GM12878 (cell line): ENCODE measurements around the gene VARS1. TPM values are rescaled to one million over a fixed set of nuclear protein-coding genes. Genes with fewer than 3 reads are reported as not detected.

ENCODE experiments used
- CHD2 ChIP-seq: IDR thresholded peaks from 2 replicates; pipeline ENCODE4 v1.6.1; 2011; ENCODE audit warnings: low read depth, low read length, improper control_type of control experiment, borderline replicate concordance
- DPF2 ChIP-seq: fragments of 450-650 bp; IDR thresholded peaks from 2 replicates; pipeline ENCODE4 v1.6.1; 2017; ENCODE audit warnings: mild to moderate bottlenecking
- EGR1 ChIP-seq, 2 experiments: IDR thresholded peaks; 1 replicate in 1 of 2; 2 replicates in 1 of 2; pipeline ENCODE4 v1.6.1; 2011 to 2012; ENCODE audit warnings: low read depth in 2 of 2, low read length in 2 of 2, borderline replicate concordance in 1 of 2, mild to moderate bottlenecking in 1 of 2, moderate library complexity in 1 of 2
- ETV6 ChIP-seq, 2 experiments: fragments of 450-650 bp in 1 of 2; IDR thresholded peaks in 1 of 2; conservative IDR thresholded peaks in 1 of 2; 2 replicates each; pipeline ENCODE4 v1.6.1; 2014; ENCODE audit warnings: antibody characterized with exemption in 1 of 2, borderline replicate concordance in 1 of 2, low read depth in 1 of 2, mild to moderate bottlenecking in 1 of 2, moderate library complexity in 1 of 2
- HDAC2 ChIP-seq: fragments of 200-600 bp; sonication (generic); IDR thresholded peaks from 2 replicates; pipeline ENCODE4 v1.6.1; 2017
- IKZF2 ChIP-seq, 2 experiments: fragments of 450-650 bp; IDR thresholded peaks; 2 replicates each; pipeline ENCODE4 v1.6.1; 2017; ENCODE audit warnings: mild to moderate bottlenecking in 2 of 2, moderate library complexity in 2 of 2
- JUNB ChIP-seq: IDR thresholded peaks from 2 replicates; pipeline ENCODE4 v1.6.1; 2016; ENCODE audit warnings: antibody characterized with exemption, mild to moderate bottlenecking
- KLF5 ChIP-seq: fragments of 450-650 bp; IDR thresholded peaks from 2 replicates; pipeline ENCODE4 v1.6.1; 2014; ENCODE audit warnings: mild to moderate bottlenecking; ENCODE audit not compliant: partially characterized antibody
- MXI1 ChIP-seq: fragments of 150-350 bp; IDR thresholded peaks from 2 replicates; pipeline ENCODE4 v1.6.1; 2011; ENCODE audit warnings: low read depth, mild to moderate bottlenecking, inconsistent platforms, low read length, improper control_type of control experiment
- NFYB ChIP-seq: IDR thresholded peaks from 2 replicates; pipeline ENCODE4 v1.6.1; 2011; ENCODE audit warnings: low read depth, mild to moderate bottlenecking, low read length, improper control_type of control experiment, moderate library complexity; ENCODE audit not compliant: insufficient read depth
- PAX8 ChIP-seq: fragments of 450-650 bp; IDR thresholded peaks from 2 replicates; pipeline ENCODE4 v1.6.1; 2017; ENCODE audit warnings: mild to moderate bottlenecking, moderate library complexity
- POU2F2 ChIP-seq: IDR thresholded peaks from 3 replicates; pipeline ENCODE4 v1.6.1; 2011; ENCODE audit warnings: low read depth, mild to moderate bottlenecking, low read length, borderline replicate concordance
- RB1 ChIP-seq: fragments of 450-650 bp; formaldehyde crosslinking; IDR thresholded peaks from 2 replicates; pipeline ENCODE4 v1.6.1; 2017; ENCODE audit warnings: mild to moderate bottlenecking, borderline replicate concordance
- SIN3A ChIP-seq: IDR thresholded peaks from 2 replicates; pipeline ENCODE4 v1.6.1; 2012; ENCODE audit warnings: low read depth, low read length, improper control_type of control experiment
- SP1 ChIP-seq: IDR thresholded peaks from one replicate; pipeline ENCODE4 v1.6.1; 2011; ENCODE audit warnings: low read depth, low read length
- SPI1 ChIP-seq: IDR thresholded peaks from 2 replicates; pipeline ENCODE4 v1.6.1; 2011; ENCODE audit warnings: low read depth, mild to moderate bottlenecking, low read length, moderate library complexity, borderline replicate concordance; ENCODE audit not compliant: insufficient read depth
- SREBF1 ChIP-seq: IDR thresholded peaks from 2 replicates; pipeline ENCODE4 v1.6.1; 2012; ENCODE audit warnings: mild to moderate bottlenecking, low read length
- SRF ChIP-seq, 2 experiments: IDR thresholded peaks; 2 replicates each; pipeline ENCODE4 v1.6.1; 2011; ENCODE audit warnings: low read depth in 2 of 2, low read length in 2 of 2, mild to moderate bottlenecking in 1 of 2, moderate library complexity in 1 of 2
- TCF12 ChIP-seq: IDR thresholded peaks from 2 replicates; pipeline ENCODE4 v1.6.1; 2011; ENCODE audit warnings: low read depth, mild to moderate bottlenecking, low read length
- ZNF207 ChIP-seq: fragments of 450-650 bp; IDR thresholded peaks from 2 replicates; pipeline ENCODE4 v1.6.1; 2014; ENCODE audit warnings: antibody characterized with exemption, mild to moderate bottlenecking, borderline replicate concordance
- ZNF274 ChIP-seq: IDR thresholded peaks from one replicate; pipeline ENCODE4 v1.8.0; 2011; ENCODE audit not compliant: insufficient read length, insufficient read depth
- ZNF384 ChIP-seq: IDR thresholded peaks from 2 replicates; pipeline ENCODE4 v1.6.1; 2012; ENCODE audit warnings: low read depth, mild to moderate bottlenecking, low read length, improper control_type of control experiment, borderline replicate concordance
- ZNF622 ChIP-seq: fragments of 450-650 bp; IDR thresholded peaks from 2 replicates; pipeline ENCODE4 v1.6.1; 2017; ENCODE audit warnings: mild to moderate bottlenecking, inconsistent platforms
- ZSCAN29 ChIP-seq: fragments of 450-650 bp; IDR thresholded peaks from 2 replicates; pipeline ENCODE4 v1.6.1; 2017; ENCODE audit warnings: mild to moderate bottlenecking, moderate library complexity
- polyA plus RNA-seq, 11 experiments: library from polyadenylated mRNA; depleted of rRNA in 4 of 11; unstranded in 6 of 11; stranded (reverse) in 5 of 11; fragments of >200 nt; fragmentation: Nextera tagmentation in 4 of 11; fragmentation: Illumina TruSeq in 1 of 11; extraction: Ambion mirVana in 4 of 11; extraction: Trizol in 1 of 11; gene quantifications; 1 replicate in 1 of 11; 2 replicates in 10 of 11; pipeline versions ENCODE4 v1.2.1 to v1.2.3, GENCODE V29; 2011 to 2016; ENCODE audit warnings: inconsistent platforms in 2 of 11, missing spikeins in 2 of 11, low read depth in 1 of 11
- total RNA-seq, 4 experiments: library from RNA; depleted of rRNA in 3 of 4; stranded (reverse); fragments of >200 nt in 3 of 4; fragmentation: Illumina TruSeq in 1 of 4; extraction: Trizol in 1 of 4; gene quantifications; 2 replicates each; pipeline versions ENCODE4 v1.2.1 to v1.2.3, GENCODE V29; 2013 to 2021
- TF ChIP-seq, protein P1 (sequence below): fragments of 450-650 bp; IDR thresholded peaks from 2 replicates; pipeline ENCODE4 v1.6.1; 2017; ENCODE audit warnings: low read depth, mild to moderate bottlenecking, moderate library complexity
- TF ChIP-seq, protein P2 (sequence below): IDR thresholded peaks from 2 replicates; pipeline ENCODE4 v1.6.1; 2012; ENCODE audit warnings: improper control_type of control experiment, low read depth, low read length; ENCODE audit not compliant: insufficient replicate concordance
- TF ChIP-seq, protein P3 (sequence below): IDR thresholded peaks from 2 replicates; pipeline ENCODE4 v1.6.1; 2012; ENCODE audit warnings: low read depth, low read length, improper control_type of control experiment

Gene VARS1
- total and polyA plus RNA-seq, 10 of the 15 experiments (the other 5 are each of a cell fraction or from before 2014, with no cell fraction given), result 1.2 to 243 (median 80.7) TPM

DNA sequence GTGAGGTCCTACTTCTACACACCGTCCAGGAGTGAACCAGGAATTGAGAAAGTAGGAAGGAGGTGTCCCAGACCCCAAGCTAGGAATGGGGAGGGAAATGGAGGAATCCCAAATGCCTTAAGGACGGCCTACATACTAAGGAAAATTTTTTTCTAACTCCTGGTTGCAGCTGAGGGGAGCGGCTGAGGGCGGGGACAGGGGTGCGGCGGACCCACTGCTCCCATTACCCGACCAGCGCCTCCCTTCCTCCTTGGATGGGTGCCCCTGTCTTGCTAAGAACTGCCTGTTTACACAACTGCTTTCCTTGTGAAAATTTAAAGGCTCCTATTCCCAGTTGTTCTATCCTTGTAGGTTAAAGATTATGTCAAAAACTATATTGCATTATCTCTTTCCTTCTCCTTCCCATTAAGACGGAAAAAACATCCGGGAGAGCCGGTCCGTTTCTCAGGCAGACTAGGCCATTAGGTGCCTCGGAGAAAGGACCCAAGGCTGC, 31.3 kb upstream of the VARS1 start (continued):
- TF ChIP-seq EGR1 (IDR thresholded peaks at IDR 0.05; ENCODE audit: borderline replicate concordance in 1 of 2, low read depth in 2 of 2, low read length in 2 of 2) (no peak), PAX8 (no peak), ZSCAN29 (no peak), DPF2 (no peak; the same call in 1 of the 2 replicates), MXI1 (no peak), IKZF2 (IDR thresholded peaks at IDR 0.05) (peak in 1 of 2 experiments; percentile 4; a peak in 1 of 4 replicates), HDAC2 (no peak), KLF5 (peak; percentile 23), CHD2 (no peak), SRF (IDR thresholded peaks at IDR 0.05; ENCODE audit: low read depth in 2 of 2, low read length in 2 of 2) (no peak), SREBF1 (no peak), ZNF384 (no peak), SP1 (no peak), TCF12 (no peak), JUNB (no peak), ZNF274 (no peak), ZNF207 (peak; percentile 54; the same call in 1 of the 2 replicates), NFYB (no peak), ETV6 (conservative IDR thresholded peaks at IDR 0.05 in 1 of 2, IDR thresholded peaks at IDR 0.05 in 1 of 2; ENCODE audit: borderline replicate concordance in 1 of 2, low read depth in 1 of 2) (no peak), SPI1 (no peak), RB1 (no peak), SIN3A (no peak), POU2F2 (no peak), ZNF622 (no peak)
- TF ChIP-seq, protein P1, sequence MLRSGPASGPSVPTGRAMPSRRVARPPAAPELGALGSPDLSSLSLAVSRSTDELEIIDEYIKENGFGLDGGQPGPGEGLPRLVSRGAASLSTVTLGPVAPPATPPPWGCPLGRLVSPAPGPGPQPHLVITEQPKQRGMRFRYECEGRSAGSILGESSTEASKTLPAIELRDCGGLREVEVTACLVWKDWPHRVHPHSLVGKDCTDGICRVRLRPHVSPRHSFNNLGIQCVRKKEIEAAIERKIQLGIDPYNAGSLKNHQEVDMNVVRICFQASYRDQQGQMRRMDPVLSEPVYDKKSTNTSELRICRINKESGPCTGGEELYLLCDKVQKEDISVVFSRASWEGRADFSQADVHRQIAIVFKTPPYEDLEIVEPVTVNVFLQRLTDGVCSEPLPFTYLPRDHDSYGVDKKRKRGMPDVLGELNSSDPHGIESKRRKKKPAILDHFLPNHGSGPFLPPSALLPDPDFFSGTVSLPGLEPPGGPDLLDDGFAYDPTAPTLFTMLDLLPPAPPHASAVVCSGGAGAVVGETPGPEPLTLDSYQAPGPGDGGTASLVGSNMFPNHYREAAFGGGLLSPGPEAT, result peak; percentile 70
- TF ChIP-seq, protein P2, sequence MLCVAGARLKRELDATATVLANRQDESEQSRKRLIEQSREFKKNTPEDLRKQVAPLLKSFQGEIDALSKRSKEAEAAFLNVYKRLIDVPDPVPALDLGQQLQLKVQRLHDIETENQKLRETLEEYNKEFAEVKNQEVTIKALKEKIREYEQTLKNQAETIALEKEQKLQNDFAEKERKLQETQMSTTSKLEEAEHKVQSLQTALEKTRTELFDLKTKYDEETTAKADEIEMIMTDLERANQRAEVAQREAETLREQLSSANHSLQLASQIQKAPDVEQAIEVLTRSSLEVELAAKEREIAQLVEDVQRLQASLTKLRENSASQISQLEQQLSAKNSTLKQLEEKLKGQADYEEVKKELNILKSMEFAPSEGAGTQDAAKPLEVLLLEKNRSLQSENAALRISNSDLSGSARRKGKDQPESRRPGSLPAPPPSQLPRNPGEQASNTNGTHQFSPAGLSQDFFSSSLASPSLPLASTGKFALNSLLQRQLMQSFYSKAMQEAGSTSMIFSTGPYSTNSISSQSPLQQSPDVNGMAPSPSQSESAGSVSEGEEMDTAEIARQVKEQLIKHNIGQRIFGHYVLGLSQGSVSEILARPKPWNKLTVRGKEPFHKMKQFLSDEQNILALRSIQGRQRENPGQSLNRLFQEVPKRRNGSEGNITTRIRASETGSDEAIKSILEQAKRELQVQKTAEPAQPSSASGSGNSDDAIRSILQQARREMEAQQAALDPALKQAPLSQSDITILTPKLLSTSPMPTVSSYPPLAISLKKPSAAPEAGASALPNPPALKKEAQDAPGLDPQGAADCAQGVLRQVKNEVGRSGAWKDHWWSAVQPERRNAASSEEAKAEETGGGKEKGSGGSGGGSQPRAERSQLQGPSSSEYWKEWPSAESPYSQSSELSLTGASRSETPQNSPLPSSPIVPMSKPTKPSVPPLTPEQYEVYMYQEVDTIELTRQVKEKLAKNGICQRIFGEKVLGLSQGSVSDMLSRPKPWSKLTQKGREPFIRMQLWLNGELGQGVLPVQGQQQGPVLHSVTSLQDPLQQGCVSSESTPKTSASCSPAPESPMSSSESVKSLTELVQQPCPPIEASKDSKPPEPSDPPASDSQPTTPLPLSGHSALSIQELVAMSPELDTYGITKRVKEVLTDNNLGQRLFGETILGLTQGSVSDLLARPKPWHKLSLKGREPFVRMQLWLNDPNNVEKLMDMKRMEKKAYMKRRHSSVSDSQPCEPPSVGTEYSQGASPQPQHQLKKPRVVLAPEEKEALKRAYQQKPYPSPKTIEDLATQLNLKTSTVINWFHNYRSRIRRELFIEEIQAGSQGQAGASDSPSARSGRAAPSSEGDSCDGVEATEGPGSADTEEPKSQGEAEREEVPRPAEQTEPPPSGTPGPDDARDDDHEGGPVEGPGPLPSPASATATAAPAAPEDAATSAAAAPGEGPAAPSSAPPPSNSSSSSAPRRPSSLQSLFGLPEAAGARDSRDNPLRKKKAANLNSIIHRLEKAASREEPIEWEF, result no peak
- TF ChIP-seq, protein P3, sequence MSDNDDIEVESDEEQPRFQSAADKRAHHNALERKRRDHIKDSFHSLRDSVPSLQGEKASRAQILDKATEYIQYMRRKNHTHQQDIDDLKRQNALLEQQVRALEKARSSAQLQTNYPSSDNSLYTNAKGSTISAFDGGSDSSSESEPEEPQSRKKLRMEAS, result no peak
